HepG2 (cell line): ENCODE data around the gene C12orf43. TPM values are rescaled to one million over a fixed set of nuclear protein-coding genes. Genes with fewer than 3 reads are reported as not detected.

Source experiments
- FOSL2 ChIP-seq: sonication (generic); formaldehyde crosslinking; IDR thresholded peaks from 2 replicates; pipeline ENCODE4 v1.4.0; 2020; ENCODE audit warnings: missing genetic modification reagents
- FOXK1 ChIP-seq: sonication (generic); formaldehyde crosslinking; IDR thresholded peaks from 2 replicates; pipeline ENCODE4 v1.4.0; 2020; ENCODE audit warnings: low read depth, missing genetic modification reagents, borderline replicate concordance
- FOXM1 ChIP-seq: sonication (generic); formaldehyde crosslinking; IDR thresholded peaks from 2 replicates; pipeline ENCODE4 v1.5.0; 2020; ENCODE audit warnings: missing genetic modification reagents
- GATAD2A ChIP-seq: IDR thresholded peaks from 2 replicates; pipeline ENCODE4 v1.6.1; 2016
- GFI1 ChIP-seq: sonication (generic); formaldehyde crosslinking; IDR thresholded peaks from 2 replicates; pipeline ENCODE4 v1.5.0; 2020; ENCODE audit warnings: missing genetic modification reagents, mild to moderate bottlenecking, borderline replicate concordance
- GZF1 ChIP-seq: sonication (generic); formaldehyde crosslinking; IDR thresholded peaks from 2 replicates; pipeline ENCODE4 v1.5.1; 2020; ENCODE audit warnings: mild to moderate bottlenecking, missing genetic modification reagents
- HDAC2 ChIP-seq: sonication (generic); formaldehyde crosslinking; IDR thresholded peaks from 2 replicates; pipeline ENCODE4 v1.4.0; 2020; ENCODE audit warnings: missing genetic modification reagents
- HMG20B ChIP-seq: conservative IDR thresholded peaks from 2 replicates; pipeline ENCODE4 v1.6.1; 2016; ENCODE audit warnings: missing genetic modification reagents, missing compliant biosample characterization
- IRX3 ChIP-seq: sonication (generic); formaldehyde crosslinking; IDR thresholded peaks from 2 replicates; pipeline ENCODE4 v1.8.1; 2023; ENCODE audit warnings: mild to moderate bottlenecking, low read depth, missing genetic modification reagents, borderline replicate concordance
- KDM1A ChIP-seq: IDR thresholded peaks from 2 replicates; pipeline ENCODE4 v1.6.1; 2016; ENCODE audit warnings: missing compliant biosample characterization
- MIXL1 ChIP-seq: IDR thresholded peaks from 2 replicates; pipeline ENCODE4 v1.6.1; 2016
- NCOA5 ChIP-seq: sonication (generic); formaldehyde crosslinking; IDR thresholded peaks from 2 replicates; pipeline ENCODE4 v1.4.0; 2020; ENCODE audit warnings: missing genetic modification reagents
- NFIC ChIP-seq: IDR thresholded peaks from 2 replicates; pipeline ENCODE4 v1.6.1; 2012; ENCODE audit warnings: mild to moderate bottlenecking, low read length, inconsistent platforms
- RFXAP ChIP-seq: sonication (generic); formaldehyde crosslinking; IDR thresholded peaks from 2 replicates; pipeline ENCODE4 v1.4.0; 2020; ENCODE audit warnings: missing genetic modification reagents, borderline replicate concordance
- SAP130 ChIP-seq: IDR thresholded peaks from 2 replicates; pipeline ENCODE4 v1.6.1; 2016; ENCODE audit warnings: low read depth
- SMARCE1 ChIP-seq: fragments of 450-650 bp; IDR thresholded peaks from 2 replicates; pipeline ENCODE4 v1.6.1; 2017; ENCODE audit warnings: borderline replicate concordance
- SPEN ChIP-seq: sonication (generic); formaldehyde crosslinking; IDR thresholded peaks from 2 replicates; pipeline ENCODE4 v1.5.1; 2020; ENCODE audit warnings: low read depth, mild to moderate bottlenecking, missing genetic modification reagents
- SRF ChIP-seq: IDR thresholded peaks from 2 replicates; pipeline ENCODE4 v1.6.1; 2011; ENCODE audit warnings: mild to moderate bottlenecking, low read depth, low read length, moderate library complexity
- ZBTB25 ChIP-seq: IDR thresholded peaks from 2 replicates; pipeline ENCODE4 v1.6.1; 2018; ENCODE audit warnings: missing genetic modification reagents
- ZFX ChIP-seq: sonication (generic); formaldehyde crosslinking; IDR thresholded peaks from 2 replicates; pipeline ENCODE4 v1.4.0; 2020; ENCODE audit warnings: mild to moderate bottlenecking, low read depth, missing genetic modification reagents, moderate library complexity
- ZNF33B ChIP-seq: sonication (generic); formaldehyde crosslinking; IDR thresholded peaks from 2 replicates; pipeline ENCODE4 v1.5.1; 2020; ENCODE audit warnings: mild to moderate bottlenecking, missing genetic modification reagents
- ZNF572 ChIP-seq: sonication (generic); formaldehyde crosslinking; IDR thresholded peaks from 2 replicates; pipeline ENCODE4 v1.5.1; 2020; ENCODE audit warnings: mild to moderate bottlenecking, missing genetic modification reagents
- ZNF589 ChIP-seq: sonication (generic); formaldehyde crosslinking; conservative IDR thresholded peaks from 2 replicates; pipeline ENCODE4 v1.8.0; 2022; ENCODE audit warnings: mild to moderate bottlenecking, moderate library complexity, missing genetic modification reagents
- polyA plus RNA-seq, 8 experiments: library from polyadenylated mRNA; depleted of rRNA in 3 of 8; stranded (reverse) in 7 of 8; unstranded in 1 of 8; fragments of >200 nt; fragmentation: Illumina TruSeq in 4 of 8; extraction: Trizol in 4 of 8; gene quantifications; 2 replicates each; pipeline versions ENCODE4 v1.2.1 to v1.2.3, GENCODE V29; 2011 to 2016; ENCODE audit warnings: low read depth in 4 of 8, missing spikeins in 1 of 8, mixed read lengths in 1 of 8; ENCODE audit not compliant: insufficient read depth in 1 of 8
- total RNA-seq, 5 experiments: library from RNA; depleted of rRNA; stranded (reverse); fragments of >200 nt; fragmentation: Illumina TruSeq; extraction: Trizol; gene quantifications; 2 replicates each; pipeline ENCODE4 v1.2.3, GENCODE V29; 2016; ENCODE audit warnings: low read depth in 1 of 5
- TF ChIP-seq, protein P1 (sequence below): sonication (generic); formaldehyde crosslinking; IDR thresholded peaks from 2 replicates; pipeline ENCODE4 v1.5.1; 2020; ENCODE audit warnings: mild to moderate bottlenecking, missing genetic modification reagents, moderate library complexity
- TF ChIP-seq, protein P2 (sequence below): sonication (generic); formaldehyde crosslinking; IDR thresholded peaks from 2 replicates; pipeline ENCODE4 v1.4.0; 2020; ENCODE audit warnings: missing genetic modification reagents, low read depth, mild to moderate bottlenecking, borderline replicate concordance
- TF ChIP-seq, protein P3 (sequence below): IDR thresholded peaks from 2 replicates; pipeline ENCODE4 v1.6.1; 2016; ENCODE audit warnings: missing compliant biosample characterization, missing genetic modification reagents, borderline replicate concordance

Gene C12orf43
- total and polyA plus RNA-seq, 2 of the 13 experiments (the other 11 are each of a cell fraction or from before 2014, with no cell fraction given): 7.9 to 11.1 TPM

DNA sequence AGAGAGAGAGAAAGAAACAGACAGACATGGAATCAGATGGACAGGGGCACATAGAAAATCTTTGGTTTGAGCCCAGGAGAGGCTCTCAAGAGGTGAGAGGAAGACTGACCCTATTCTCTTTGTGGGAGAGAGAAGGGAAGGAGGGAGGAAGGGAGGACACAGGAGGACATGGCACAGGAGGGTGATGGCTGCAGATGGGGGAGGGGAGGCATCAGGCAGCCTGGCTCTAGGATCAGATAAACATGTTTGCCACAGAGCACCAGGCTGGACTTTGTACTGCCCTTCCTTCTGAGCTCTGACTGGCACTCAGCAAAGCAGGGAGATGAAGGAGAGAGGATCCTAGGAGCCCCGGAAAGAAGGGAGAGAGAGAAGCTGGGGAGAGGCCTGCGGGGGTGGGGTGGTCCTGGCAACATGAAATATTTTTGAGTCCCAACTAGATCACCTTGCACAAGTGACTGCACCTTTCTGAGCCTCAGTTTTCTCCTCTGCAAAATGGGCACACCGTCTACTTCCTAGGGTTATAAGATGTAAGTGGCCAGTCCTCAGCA is 31.9 kb downstream of the C12orf43 start (continued):
- TF ChIP-seq GFI1 (CRISPR knock-in tag) (no peak), NCOA5 (CRISPR knock-in tag) (no peak), SRF (no peak), SAP130 (CRISPR knock-in tag) (peak; percentile 58), IRX3 (CRISPR knock-in tag) (no peak), ZNF589 (CRISPR knock-in tag) (no peak), GATAD2A (CRISPR knock-in tag) (peak; percentile 84), SPEN (CRISPR knock-in tag) (no peak), HMG20B (CRISPR knock-in tag) (no peak), RFXAP (CRISPR knock-in tag) (no peak), NFIC (no peak), GZF1 (CRISPR knock-in tag) (no peak), HDAC2 (peak; percentile 56), FOXM1 (CRISPR knock-in tag) (no peak), ZNF33B (CRISPR knock-in tag) (no peak), ZNF572 (CRISPR knock-in tag) (no peak), ZBTB25 (CRISPR knock-in tag) (no peak), FOXK1 (CRISPR knock-in tag) (peak; percentile 37; the same call in 1 of the 2 replicates), MIXL1 (0 out of 2 replicates have a peak, but pooled peaks have one; percentile 18), FOSL2 (CRISPR knock-in tag) (peak; percentile 22; the same call in 1 of the 2 replicates), ZFX (CRISPR knock-in tag) (0 out of 2 replicates have a peak, but pooled peaks have one; percentile 10), SMARCE1 (no peak), KDM1A (CRISPR knock-in tag) (peak; percentile 96)
- TF ChIP-seq, protein P1, sequence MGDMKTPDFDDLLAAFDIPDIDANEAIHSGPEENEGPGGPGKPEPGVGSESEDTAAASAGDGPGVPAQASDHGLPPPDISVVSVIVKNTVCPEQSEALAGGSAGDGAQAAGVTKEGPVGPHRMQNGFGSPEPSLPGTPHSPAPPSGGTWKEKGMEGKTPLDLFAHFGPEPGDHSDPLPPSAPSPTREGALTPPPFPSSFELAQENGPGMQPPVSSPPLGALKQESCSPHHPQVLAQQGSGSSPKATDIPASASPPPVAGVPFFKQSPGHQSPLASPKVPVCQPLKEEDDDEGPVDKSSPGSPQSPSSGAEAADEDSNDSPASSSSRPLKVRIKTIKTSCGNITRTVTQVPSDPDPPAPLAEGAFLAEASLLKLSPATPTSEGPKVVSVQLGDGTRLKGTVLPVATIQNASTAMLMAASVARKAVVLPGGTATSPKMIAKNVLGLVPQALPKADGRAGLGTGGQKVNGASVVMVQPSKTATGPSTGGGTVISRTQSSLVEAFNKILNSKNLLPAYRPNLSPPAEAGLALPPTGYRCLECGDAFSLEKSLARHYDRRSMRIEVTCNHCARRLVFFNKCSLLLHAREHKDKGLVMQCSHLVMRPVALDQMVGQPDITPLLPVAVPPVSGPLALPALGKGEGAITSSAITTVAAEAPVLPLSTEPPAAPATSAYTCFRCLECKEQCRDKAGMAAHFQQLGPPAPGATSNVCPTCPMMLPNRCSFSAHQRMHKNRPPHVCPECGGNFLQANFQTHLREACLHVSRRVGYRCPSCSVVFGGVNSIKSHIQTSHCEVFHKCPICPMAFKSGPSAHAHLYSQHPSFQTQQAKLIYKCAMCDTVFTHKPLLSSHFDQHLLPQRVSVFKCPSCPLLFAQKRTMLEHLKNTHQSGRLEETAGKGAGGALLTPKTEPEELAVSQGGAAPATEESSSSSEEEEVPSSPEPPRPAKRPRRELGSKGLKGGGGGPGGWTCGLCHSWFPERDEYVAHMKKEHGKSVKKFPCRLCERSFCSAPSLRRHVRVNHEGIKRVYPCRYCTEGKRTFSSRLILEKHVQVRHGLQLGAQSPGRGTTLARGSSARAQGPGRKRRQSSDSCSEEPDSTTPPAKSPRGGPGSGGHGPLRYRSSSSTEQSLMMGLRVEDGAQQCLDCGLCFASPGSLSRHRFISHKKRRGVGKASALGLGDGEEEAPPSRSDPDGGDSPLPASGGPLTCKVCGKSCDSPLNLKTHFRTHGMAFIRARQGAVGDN (CRISPR knock-in tag): no peak; the same call in 1 of the 2 replicates
- TF ChIP-seq, protein P2, sequence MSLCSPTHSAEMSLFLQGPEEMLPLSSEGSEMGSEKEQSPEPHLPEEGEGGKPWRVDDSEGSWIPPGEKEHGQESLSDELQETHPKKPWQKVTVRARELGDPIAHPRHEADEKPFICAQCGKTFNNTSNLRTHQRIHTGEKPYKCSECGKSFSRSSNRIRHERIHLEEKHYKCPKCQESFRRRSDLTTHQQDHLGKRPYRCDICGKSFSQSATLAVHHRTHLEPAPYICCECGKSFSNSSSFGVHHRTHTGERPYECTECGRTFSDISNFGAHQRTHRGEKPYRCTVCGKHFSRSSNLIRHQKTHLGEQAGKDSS (CRISPR knock-in tag): no peak
- TF ChIP-seq, protein P3, sequence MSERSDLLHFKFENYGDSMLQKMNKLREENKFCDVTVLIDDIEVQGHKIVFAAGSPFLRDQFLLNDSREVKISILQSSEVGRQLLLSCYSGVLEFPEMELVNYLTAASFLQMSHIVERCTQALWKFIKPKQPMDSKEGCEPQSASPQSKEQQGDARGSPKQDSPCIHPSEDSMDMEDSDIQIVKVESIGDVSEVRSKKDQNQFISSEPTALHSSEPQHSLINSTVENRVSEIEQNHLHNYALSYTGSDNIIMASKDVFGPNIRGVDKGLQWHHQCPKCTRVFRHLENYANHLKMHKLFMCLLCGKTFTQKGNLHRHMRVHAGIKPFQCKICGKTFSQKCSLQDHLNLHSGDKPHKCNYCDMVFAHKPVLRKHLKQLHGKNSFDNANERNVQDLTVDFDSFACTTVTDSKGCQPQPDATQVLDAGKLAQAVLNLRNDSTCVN (CRISPR knock-in tag): peak; percentile 22; the same call in 1 of the 2 replicates
